T47D (cell line): ENCODE data around the gene PRKAG3.

Experiments used
- DNase-seq, 2 experiments: peaks; one replicate each; pipeline versions ENCODE4 v3.0.0 to v3.0.0-alpha.2; 2011 to 2012; ENCODE audit warnings: low read depth in 1 of 2, low spot score in 1 of 2
- JUND ChIP-seq: IDR thresholded peaks from 2 replicates; pipeline ENCODE4 v1.6.1; 2012; ENCODE audit warnings: low read depth
- in situ Hi-C: cut with HindIII; loops from 2 replicates; pipeline ENCODE4 v1.10.0; 2016; ENCODE audit warnings: low sequenced_read_pairs, low pct_unique_long_range_greater_than_20kb

Gene PRKAG3

DNA sequence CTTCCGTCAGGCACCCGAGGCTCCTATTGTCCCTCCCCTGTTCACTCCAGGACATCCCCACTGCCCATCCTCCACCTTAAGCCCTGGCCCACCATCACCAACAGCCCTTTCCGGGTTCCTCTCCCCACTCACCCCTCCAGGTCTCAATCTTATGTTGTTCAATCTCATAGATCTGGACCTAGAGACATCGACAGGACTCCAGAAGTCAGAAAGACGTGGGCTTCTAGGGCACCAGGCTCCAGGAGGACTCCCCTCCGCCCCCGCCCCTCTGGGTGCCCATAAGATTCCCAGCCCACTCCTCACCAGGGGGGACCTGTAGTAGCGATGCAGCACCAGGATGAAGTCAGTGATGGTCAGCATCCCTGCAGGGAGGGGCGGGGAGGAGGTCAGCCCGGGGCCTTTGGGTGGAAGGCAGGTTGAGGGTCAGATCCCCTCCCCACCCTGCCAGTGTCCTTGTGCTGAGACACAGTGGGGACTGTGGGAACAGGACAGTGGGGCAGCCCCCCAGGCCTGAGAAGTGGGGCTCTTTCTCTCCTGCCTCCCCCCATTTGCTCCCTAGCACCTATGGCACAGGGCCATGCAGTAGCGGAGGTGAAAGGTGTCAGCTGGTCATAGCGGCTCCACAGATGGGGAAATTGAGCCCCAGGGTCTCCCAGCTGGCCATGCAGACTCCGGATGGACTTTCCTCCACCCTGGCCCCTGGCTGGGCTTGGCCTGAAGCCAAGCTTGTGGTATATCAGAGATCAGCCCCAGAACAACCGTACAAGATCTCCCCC is 3.7 kb downstream of the PRKAG3 start:
- no peak for TF ChIP-seq JUND
- no peak for DNase-seq
- in situ Hi-C loops = no loop called here

DNA sequence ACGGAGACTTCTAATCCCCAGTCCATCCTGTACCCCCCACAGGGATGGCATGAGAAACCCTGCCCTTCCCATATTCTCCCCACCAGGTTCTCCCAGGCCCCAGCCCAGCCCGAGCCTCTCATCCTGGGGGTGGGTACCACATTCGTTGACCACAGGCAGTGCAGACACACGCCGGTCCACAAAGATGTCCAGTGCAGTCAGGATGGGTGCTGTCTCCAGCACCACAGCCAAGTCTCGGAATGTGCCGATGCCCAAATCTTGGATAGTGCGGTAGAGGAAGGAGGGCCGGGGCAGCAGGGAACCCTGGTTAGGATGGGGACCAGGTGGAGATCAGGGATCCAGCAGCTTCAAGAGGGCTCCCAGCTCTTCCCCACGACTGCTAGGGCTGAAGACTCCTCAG is 4.8 kb downstream of the PRKAG3 start:
- no peak for TF ChIP-seq JUND
- in situ Hi-C loops = no loop called here
- DNase-seq = no peak

DNA sequence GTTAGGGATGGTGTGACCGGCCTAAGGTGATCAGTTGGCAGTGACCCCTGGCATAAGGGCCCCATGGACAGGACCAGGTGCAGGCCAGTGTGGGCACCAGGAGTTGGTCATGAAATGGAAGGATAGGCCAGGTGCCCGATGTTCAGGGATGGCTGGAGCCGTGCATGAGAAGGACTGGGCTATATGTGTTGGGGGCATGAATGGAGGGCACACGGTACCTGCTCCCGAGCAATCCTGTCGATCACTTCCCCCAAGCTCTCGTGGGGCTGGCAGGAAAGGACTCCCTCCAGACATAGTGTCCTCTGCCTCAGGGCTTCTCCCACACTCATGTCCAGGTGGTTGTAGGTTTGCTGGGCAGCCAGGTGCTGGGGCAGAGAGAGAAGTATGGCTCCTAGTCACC is 7.6 kb downstream of the PRKAG3 start:
- no peak for DNase-seq
- in situ Hi-C loops = no loop called here
- TF ChIP-seq JUND = no peak

DNA sequence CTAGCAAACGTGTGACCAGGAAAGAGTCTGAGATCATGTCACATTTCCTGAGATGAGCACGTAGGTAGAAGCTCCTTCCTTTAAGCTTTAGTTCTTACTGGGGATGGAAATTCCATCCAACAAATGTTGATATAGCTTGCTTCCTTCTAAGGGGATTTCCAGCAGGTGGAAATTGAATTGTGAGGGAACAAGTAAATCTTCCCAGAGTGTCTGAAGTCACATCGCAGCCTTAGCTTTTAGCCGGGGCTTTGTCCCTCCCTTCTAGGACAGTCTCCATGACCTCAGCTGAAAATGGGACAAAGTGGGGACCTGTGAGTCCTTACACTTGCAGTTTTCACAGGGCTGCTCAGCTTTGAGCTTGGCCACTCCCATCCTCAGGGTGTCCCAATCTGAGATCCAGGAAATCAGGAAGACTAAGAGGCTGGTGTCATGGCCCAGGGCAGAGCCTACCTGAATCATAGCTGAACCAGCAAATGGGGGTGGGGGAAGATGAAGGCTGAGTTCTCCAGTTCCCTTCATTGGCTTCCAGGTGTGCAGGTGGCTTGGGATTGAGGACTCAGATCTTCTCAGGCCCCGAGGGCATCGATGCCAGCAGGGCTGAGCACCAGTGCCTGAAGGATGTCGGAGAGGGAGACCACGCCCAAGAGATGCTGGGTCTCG is 8.3 kb downstream of the PRKAG3 start:
- in situ Hi-C loops = no loop called here
- TF ChIP-seq JUND = no peak
- DNase-seq = no peak

GRCh38 chr2:218822622-218823021 is 9.0 kb downstream of the PRKAG3 start:
- no peak for TF ChIP-seq JUND
- in situ Hi-C loops = no loop called here

DNA sequence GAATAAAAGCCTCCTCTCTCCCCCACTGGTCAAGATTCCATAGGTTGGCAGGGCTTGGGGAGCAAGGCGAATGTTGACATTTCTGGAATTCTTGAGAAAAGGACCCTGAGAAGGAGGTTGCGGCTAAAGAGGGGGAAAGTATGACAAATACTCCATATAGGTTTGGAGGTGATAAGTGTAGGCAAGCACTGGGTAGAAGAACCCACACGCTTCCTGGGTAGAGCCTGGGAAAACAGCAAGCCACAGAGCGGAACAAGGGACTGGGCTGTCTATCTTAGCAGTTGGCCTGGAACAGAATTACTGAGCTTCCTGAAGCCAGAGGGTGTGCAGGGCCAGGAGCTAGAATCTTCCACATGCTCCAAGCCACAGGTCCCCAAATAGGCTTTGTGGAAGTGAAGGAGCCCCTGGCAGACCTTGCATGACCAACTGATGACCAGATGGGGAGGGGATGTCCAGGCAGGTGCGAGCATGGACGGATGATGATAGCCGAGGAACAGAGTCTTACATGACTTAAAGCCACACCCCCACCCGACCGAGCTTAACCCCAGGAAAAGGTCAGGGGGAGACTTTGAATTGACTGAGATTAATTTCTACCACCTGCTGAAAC is 9.9 kb downstream of the PRKAG3 start:
- no peak for DNase-seq
- in situ Hi-C loops = no loop called here
- TF ChIP-seq JUND = no peak

More at GRCh38 chr2:218822622-218823021, 9.0 kb downstream of the PRKAG3 start:
- DNase-seq = no peak

GRCh38 chr2:218820746-218821369 is 10.7 kb downstream of the PRKAG3 start:
- in situ Hi-C loops = no loop called here
- no peak for TF ChIP-seq JUND
- DNase-seq = no peak

GRCh38 chr2:218819093-218819492 is 12.5 kb downstream of the PRKAG3 start:
- no peak for TF ChIP-seq JUND
- DNase-seq = no peak
- in situ Hi-C loops = no loop called here

DNA sequence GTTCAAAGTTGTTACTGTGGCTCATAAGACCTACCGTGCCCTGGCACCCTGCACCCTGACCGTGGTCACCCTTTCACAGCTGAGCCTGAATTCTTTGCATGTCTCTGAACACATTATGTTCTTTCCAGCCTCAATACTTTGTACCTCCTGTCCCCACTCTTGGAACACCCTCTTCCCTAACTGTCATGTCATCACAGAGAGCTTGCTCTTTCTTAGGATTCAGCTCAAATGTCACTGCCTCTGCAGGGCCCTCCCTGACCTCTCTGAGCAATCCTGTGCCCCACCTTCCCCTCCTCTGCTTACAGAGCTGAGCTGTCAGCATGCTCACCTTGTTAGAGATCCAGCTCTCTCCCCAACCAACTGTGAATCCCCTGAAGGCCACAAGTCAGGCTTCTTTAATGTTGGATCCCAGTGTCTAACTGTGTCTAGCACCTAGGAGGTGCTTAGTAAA is 15.0 kb downstream of the PRKAG3 start:
- no peak for TF ChIP-seq JUND
- in situ Hi-C loops = no loop called here
- no peak for DNase-seq

- in situ Hi-C loops = no loop called here
- no peak for DNase-seq
- TF ChIP-seq JUND = no peak
Measured at GRCh38 chr2:218815649-218816048, 16.0 kb downstream of the PRKAG3 start.

- no peak for DNase-seq
- in situ Hi-C loops = no loop called here
- TF ChIP-seq JUND = no peak
Measured at GRCh38 chr2:218815244-218815637, 16.4 kb downstream of the PRKAG3 start.

GRCh38 chr2:218814540-218815243 is 16.9 kb downstream of the PRKAG3 start:
- no peak for DNase-seq
- TF ChIP-seq JUND = no peak
- in situ Hi-C loops = no loop called here
